Measurements from ENCODE around the gene FBXL5.

DNA sequence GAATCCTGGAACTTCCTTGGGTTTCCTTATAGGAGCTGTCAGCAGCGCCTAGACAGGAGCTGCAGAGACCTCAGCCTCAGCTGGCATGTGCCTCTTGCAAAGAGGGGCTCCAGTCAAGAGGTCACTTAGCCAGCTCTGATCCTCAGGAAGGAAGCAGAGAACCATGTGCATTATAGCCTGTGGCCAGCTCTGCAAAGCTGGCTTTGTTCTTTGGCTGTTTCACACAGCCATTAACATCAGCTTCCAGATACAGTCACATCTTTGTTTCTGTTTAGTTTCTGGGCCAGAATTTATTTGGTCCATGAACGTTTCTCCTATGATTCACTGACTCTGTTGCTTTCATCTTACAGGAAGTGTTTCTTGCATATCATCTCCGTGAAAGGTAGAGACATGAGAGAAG, 93.0 kb downstream of the FBXL5 start:
- TF ChIP-seq CTCF (IDR thresholded peaks at IDR 0.05): no peak
- TF ChIP-seq POLR2A (IDR thresholded peaks at IDR 0.05): no peak
